GM10847 (cell line): ENCODE measurements around the gene CCDC183.

ENCODE experiments used
- POLR2A ChIP-seq: IDR thresholded peaks from 2 replicates; pipeline ENCODE4 v1.6.1; 2011; ENCODE audit not compliant: insufficient read length; ENCODE audit errors: extremely low read depth

The CCDC183 gene

GRCh38 chr9:136850866-136851775 lies 55.0 kb downstream of the CCDC183 start:
- no peak for TF ChIP-seq POLR2A

GRCh38 chr9:136851941-136852663 lies 56.0 kb downstream of the CCDC183 start, which contains the start of gene MAMDC4:
Gene MAMDC4, plus strand, starts transcription at chr9:136852346. Its CDS starts 71 bp downstream, at chr9:136852417.
- TF ChIP-seq POLR2A: no peak

GRCh38 chr9:136852664-136853595 lies 56.8 kb downstream of the CCDC183 start:
- no peak for TF ChIP-seq POLR2A

- no peak for TF ChIP-seq POLR2A
Measured at GRCh38 chr9:136853596-136854112, 57.5 kb downstream of the CCDC183 start.

- TF ChIP-seq POLR2A: no peak
Measured at GRCh38 chr9:136854113-136854841, 58.1 kb downstream of the CCDC183 start.

GRCh38 chr9:136854842-136855460 lies 58.8 kb downstream of the CCDC183 start:
- TF ChIP-seq POLR2A: no peak

- TF ChIP-seq POLR2A: no peak
Measured at GRCh38 chr9:136855461-136856078, 59.4 kb downstream of the CCDC183 start.

GRCh38 chr9:136856079-136856476 lies 59.9 kb downstream of the CCDC183 start:
- TF ChIP-seq POLR2A: no peak

GRCh38 chr9:136856541-136857141 lies 60.5 kb downstream of the CCDC183 start:
- TF ChIP-seq POLR2A: no peak

GRCh38 chr9:136857166-136857565 lies 61.0 kb downstream of the CCDC183 start:
- TF ChIP-seq POLR2A: no peak
